OCI-LY1 (cell line): Measurements from ENCODE around the gene ACACA.

Source experiments
- H2AFZ ChIP-seq: fragments of 200-600 bp; sonication (generic), shearing (Covaris generic); 2 replicates; pipeline ENCODE4 v1.6.0; 2014; ENCODE audit warnings: antibody characterized with exemption, mild to moderate bottlenecking, low read length
- H3F3A ChIP-seq: fragments of 200-600 bp; sonication (generic), shearing (Covaris generic); 2 replicates; pipeline ENCODE4 v1.6.0; 2014; ENCODE audit warnings: mild to moderate bottlenecking, antibody characterized with exemption, low read length, moderate library complexity; ENCODE audit not compliant: insufficient read depth
- H3K27ac ChIP-seq: fragments of 200-600 bp; sonication (generic); 2 replicates; pipeline ENCODE4 v1.5.1; 2014; ENCODE audit warnings: low read length, mixed run types, mild to moderate bottlenecking, low read depth; ENCODE audit not compliant: poor library complexity, severe bottlenecking
- H3K27me3 ChIP-seq: fragments of 200-600 bp; sonication (generic); 2 replicates; pipeline ENCODE4 v1.6.0; 2014; ENCODE audit warnings: antibody characterized with exemption, mild to moderate bottlenecking, low read length, moderate library complexity; ENCODE audit not compliant: insufficient read depth
- H3K36me3 ChIP-seq: fragments of 200-600 bp; sonication (generic); 2 replicates; pipeline ENCODE4 v1.6.1; 2014; ENCODE audit warnings: mild to moderate bottlenecking, antibody characterized with exemption, low read length, moderate library complexity, mixed read lengths; ENCODE audit not compliant: insufficient read depth
- H3K4me1 ChIP-seq: fragments of 200-600 bp; sonication (generic); 2 replicates; pipeline ENCODE4 v1.5.1; 2014; ENCODE audit warnings: mild to moderate bottlenecking, low read length, moderate library complexity; ENCODE audit not compliant: insufficient read depth, severe bottlenecking
- H3K4me2 ChIP-seq: fragments of 200-600 bp; sonication (generic), shearing (Covaris generic); 2 replicates; pipeline ENCODE4 v1.6.1; 2014; ENCODE audit warnings: low read length
- H3K4me3 ChIP-seq: fragments of 200-600 bp; sonication (generic); 2 replicates; pipeline ENCODE4 v1.5.1; 2014; ENCODE audit warnings: low read length, low read depth, mild to moderate bottlenecking, mixed read lengths; ENCODE audit not compliant: poor library complexity, severe bottlenecking
- H3K79me2 ChIP-seq: fragments of 200-600 bp; shearing (Covaris generic); 2 replicates; pipeline ENCODE4 v1.6.1; 2016; ENCODE audit warnings: mixed run types, low read length, mixed read lengths; ENCODE audit not compliant: insufficient read depth
- H3K9ac ChIP-seq: fragments of 200-600 bp; sonication (generic), shearing (Covaris generic); 2 replicates; pipeline ENCODE4 v1.6.1; 2014; ENCODE audit warnings: mild to moderate bottlenecking, low read length, mixed read lengths
- H3K9me2 ChIP-seq: fragments of 200-600 bp; sonication (generic), shearing (Covaris generic); 2 replicates; pipeline ENCODE4 v1.6.1; 2014; ENCODE audit warnings: low read depth, mild to moderate bottlenecking, low read length, mixed read lengths
- H3K9me3 ChIP-seq: fragments of 200-600 bp; shearing (Covaris generic); 2 replicates; pipeline ENCODE4 v1.6.1; 2014; ENCODE audit warnings: low read length, mixed read lengths
- H4K20me1 ChIP-seq: fragments of 200-600 bp; sonication (generic), shearing (Covaris generic); 2 replicates; pipeline ENCODE4 v1.6.0; 2016; ENCODE audit warnings: mild to moderate bottlenecking, low read length; ENCODE audit not compliant: insufficient read depth
- CTCF ChIP-seq: fragments of 200-600 bp; sonication (generic), shearing (Covaris generic); IDR thresholded peaks from 2 replicates; pipeline ENCODE4 v1.5.1; 2017; ENCODE audit warnings: mild to moderate bottlenecking, antibody characterized with exemption, low read length, moderate library complexity, mixed read lengths
- EZH2 ChIP-seq: fragments of 200-600 bp; sonication (generic), shearing (Covaris generic); IDR thresholded peaks from 2 replicates; pipeline ENCODE4 v1.8.0; 2017; ENCODE audit warnings: borderline replicate concordance, mixed run types, mild to moderate bottlenecking, antibody characterized with exemption, low read length, moderate library complexity, mixed read lengths

The ACACA gene

GRCh38 chr17:37230633-37231032 is 176.0 kb downstream of the ACACA start:
- peaks cover 82% of the 10 kb centered on the region for H3K36me3 ChIP-seq
- no peaks in the 10 kb centered on the region for H3F3A ChIP-seq
- no peaks in the 10 kb centered on the region for H3K27me3 ChIP-seq
- H4K20me1 ChIP-seq = no peaks in the 10 kb centered on the region
- no peaks in the 10 kb centered on the region for H3K9me3 ChIP-seq
- no peak overlapping the region for H3K4me2 ChIP-seq
- H3K9me2 ChIP-seq = no peaks in the 10 kb centered on the region
- no peak overlapping the region for H2AFZ ChIP-seq
- no peak overlapping the region for H3K9ac ChIP-seq
- TF ChIP-seq EZH2 = no peak
- TF ChIP-seq CTCF = no peak
- H3K4me1 ChIP-seq = no peaks in the 10 kb centered on the region
- no peak overlapping the region for H3K4me3 ChIP-seq
- no peaks in the 10 kb centered on the region for H3K79me2 ChIP-seq
- H3K27ac ChIP-seq = no peak overlapping the region

GRCh38 chr17:37225465-37225864 is 181.2 kb downstream of the ACACA start:
- Histone ChIP-seq H4K20me1 (no peaks in the 10 kb centered on the region), H3K9me2 (no peaks in the 10 kb centered on the region), H3K4me3 (no peak overlapping the region), H3K9me3 (no peaks in the 10 kb centered on the region), H2AFZ (no peak overlapping the region), H3K9ac (no peak overlapping the region), H3K79me2 (no peaks in the 10 kb centered on the region), H3K27me3 (no peaks in the 10 kb centered on the region), H3K4me1 (no peaks in the 10 kb centered on the region), H3F3A (0 out of 2 replicates have a peak, but pooled peaks cover 4% of the 10 kb centered on the region), H3K27ac (no peak overlapping the region), H3K4me2 (no peak overlapping the region), H3K36me3 (peaks cover 68% of the 10 kb centered on the region)
- no peak for TF ChIP-seq EZH2
- TF ChIP-seq CTCF = no peak

GRCh38 chr17:37221865-37222264 is 184.8 kb downstream of the ACACA start:
- H3F3A ChIP-seq = 0 out of 2 replicates have a peak, but pooled peaks cover 4% of the 10 kb centered on the region
- H3K4me1 ChIP-seq = no peaks in the 10 kb centered on the region
- no peaks in the 10 kb centered on the region for H4K20me1 ChIP-seq
- no peak for TF ChIP-seq CTCF
- TF ChIP-seq EZH2 = no peak
- H3K36me3 ChIP-seq = peaks cover 72% of the 10 kb centered on the region
- H3K9me3 ChIP-seq = no peaks in the 10 kb centered on the region
- H3K9me2 ChIP-seq = no peaks in the 10 kb centered on the region
- H3K4me2 ChIP-seq = no peak overlapping the region
- no peak overlapping the region for H2AFZ ChIP-seq
- no peak overlapping the region for H3K4me3 ChIP-seq
- no peaks in the 10 kb centered on the region for H3K27me3 ChIP-seq
- H3K9ac ChIP-seq = no peak overlapping the region
- no peak overlapping the region for H3K27ac ChIP-seq
- H3K79me2 ChIP-seq = no peaks in the 10 kb centered on the region
